Progenitor cell of endocrine pancreas (in vitro differentiated cells): ENCODE measurements around the gene CA12. TPM values are rescaled to one million over a fixed set of nuclear protein-coding genes. Genes with fewer than 3 reads are reported as not detected.

Experiments used
- DNase-seq: peaks from one replicate; pipeline ENCODE4 v3.0.0; 2021; ENCODE audit warnings: low spot score; ENCODE audit not compliant: unreplicated experiment
- H3K27ac Mint-ChIP-seq: 2 replicates; pipeline ENCODE4 v1.8.0; 2021; ENCODE audit warnings: mild to moderate bottlenecking, moderate library complexity, mixed read lengths
- H3K27me3 Mint-ChIP-seq: 2 replicates; pipeline ENCODE4 v1.8.0; 2021; ENCODE audit warnings: mixed read lengths
- H3K36me3 Mint-ChIP-seq: 2 replicates; pipeline ENCODE4 v1.8.0; 2022; ENCODE audit warnings: mixed read lengths; ENCODE audit not compliant: insufficient read depth
- H3K4me1 Mint-ChIP-seq: 2 replicates; pipeline ENCODE4 v1.8.0; 2021; ENCODE audit warnings: low read depth, mixed read lengths
- H3K4me3 Mint-ChIP-seq: 2 replicates; pipeline ENCODE4 v1.8.0; 2021; ENCODE audit warnings: low read depth, mild to moderate bottlenecking, moderate library complexity, mixed read lengths
- H3K9me3 Mint-ChIP-seq: 2 replicates; pipeline ENCODE4 v1.8.0; 2021; ENCODE audit warnings: low read depth, mixed read lengths
- CTCF ChIP-seq: fragments of 200-600 bp; sonication (generic); IDR thresholded peaks from one replicate; pipeline ENCODE4 v1.5.0; 2021; ENCODE audit warnings: antibody characterized with exemption, mild to moderate bottlenecking; ENCODE audit not compliant: unreplicated experiment
- total RNA-seq: library from RNA; stranded (reverse); gene quantifications from 2 replicates; pipeline ENCODE4 v1.2.1, GENCODE V29; 2021

The CA12 gene
- total RNA-seq, 1 donor from 2014 or later, result 0.38 TPM

GRCh38 chr15:63319065-63319464 lies 62.6 kb downstream of the CA12 start:
- no peak for TF ChIP-seq CTCF
- Mint-ChIP-seq H3K4me1 (no peaks in the 10 kb centered on the region), H3K36me3 (no peaks in the 10 kb centered on the region), H3K27ac (no peak overlapping the region), H3K27me3 (no peaks in the 10 kb centered on the region), H3K4me3 (no peak overlapping the region), H3K9me3 (peaks cover 3% of the 10 kb centered on the region)
- DNase-seq, result no peak

DNA sequence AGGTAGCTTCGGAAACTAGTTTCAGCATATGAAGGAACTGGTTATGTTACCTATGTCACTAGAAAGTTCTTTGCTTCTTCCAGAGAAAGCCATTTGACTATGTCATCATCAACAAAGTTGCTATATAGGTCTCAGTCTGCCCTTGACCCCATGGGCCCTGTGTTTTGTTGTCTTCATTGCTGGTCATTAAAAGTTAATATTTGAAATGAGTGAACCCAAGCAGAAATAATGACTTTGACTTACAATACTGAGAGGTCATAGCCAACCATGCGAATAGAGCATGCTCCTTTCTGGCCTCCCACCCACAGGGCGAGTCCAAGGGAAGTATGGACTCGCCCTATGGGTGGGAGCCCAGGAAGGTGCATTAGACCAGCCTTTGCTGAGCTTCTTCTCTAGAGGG lies 63.3 kb downstream of the CA12 start:
- Mint-ChIP-seq H3K36me3 (no peaks in the 10 kb centered on the region), H3K4me1 (no peaks in the 10 kb centered on the region), H3K27me3 (no peaks in the 10 kb centered on the region), H3K27ac (no peak overlapping the region), H3K4me3 (no peak overlapping the region), H3K9me3 (peaks cover 3% of the 10 kb centered on the region)
- no peak for TF ChIP-seq CTCF
- DNase-seq, result no peak

DNA sequence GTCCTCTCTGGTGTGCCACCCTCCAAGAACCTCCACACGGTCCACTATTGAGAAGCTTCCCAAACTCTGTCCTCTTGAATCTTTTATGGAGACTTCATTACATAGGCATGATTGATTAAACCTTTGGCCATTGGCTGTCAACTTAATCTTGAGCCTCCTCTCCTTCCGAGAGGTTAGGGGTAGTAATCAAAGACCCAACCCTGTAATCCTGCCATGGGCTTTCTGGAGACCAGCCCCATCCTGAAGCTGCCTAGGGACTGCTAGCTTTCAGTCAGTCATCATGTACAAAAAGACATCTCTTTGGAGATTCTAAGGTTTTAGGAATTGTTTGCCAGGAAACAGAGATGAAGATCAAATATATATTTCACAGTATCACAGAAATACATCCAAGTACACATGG lies 67.2 kb downstream of the CA12 start:
- no peak for DNase-seq
- H3K27ac Mint-ChIP-seq, result no peak overlapping the region
- no peaks in the 10 kb centered on the region for H3K4me1 Mint-ChIP-seq
- H3K27me3 Mint-ChIP-seq, result no peaks in the 10 kb centered on the region
- H3K9me3 Mint-ChIP-seq, result peaks cover 3% of the 10 kb centered on the region
- H3K4me3 Mint-ChIP-seq, result no peak overlapping the region
- no peaks in the 10 kb centered on the region for H3K36me3 Mint-ChIP-seq
- TF ChIP-seq CTCF, result no peak

- TF ChIP-seq CTCF, result no peak
- no peaks in the 10 kb centered on the region for H3K27me3 Mint-ChIP-seq
- no peaks in the 10 kb centered on the region for H3K4me1 Mint-ChIP-seq
- H3K4me3 Mint-ChIP-seq, result no peak overlapping the region
- peaks cover 3% of the 10 kb centered on the region for H3K9me3 Mint-ChIP-seq
- DNase-seq, result no peak
- no peak overlapping the region for H3K27ac Mint-ChIP-seq
- no peaks in the 10 kb centered on the region for H3K36me3 Mint-ChIP-seq
These were observed 67.8 kb downstream of the CA12 start for GRCh38 chr15:63313825-63314224.

DNA sequence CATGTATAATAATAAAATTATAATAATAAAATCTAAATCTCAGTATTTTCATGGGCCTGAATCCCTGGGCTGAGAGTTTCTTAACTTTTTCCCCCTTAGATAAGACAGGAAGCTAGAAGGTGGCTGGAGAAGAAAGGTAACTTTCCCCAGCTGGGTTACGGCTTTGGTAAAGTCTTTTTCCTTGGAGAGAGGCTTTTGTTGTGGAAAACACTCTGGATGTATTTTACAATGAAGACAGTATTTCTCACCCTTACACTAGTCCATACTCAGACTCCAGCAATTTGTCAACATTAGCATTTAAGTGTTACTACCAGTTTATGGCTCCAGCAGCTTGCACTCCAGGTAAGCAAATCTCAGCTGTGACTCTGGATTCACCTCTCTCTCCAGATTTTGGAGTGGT lies 69.4 kb downstream of the CA12 start:
- no peaks in the 10 kb centered on the region for H3K4me1 Mint-ChIP-seq
- no peaks in the 10 kb centered on the region for H3K27me3 Mint-ChIP-seq
- H3K9me3 Mint-ChIP-seq, result no peaks in the 10 kb centered on the region
- no peak for DNase-seq
- H3K27ac Mint-ChIP-seq, result no peak overlapping the region
- no peaks in the 10 kb centered on the region for H3K36me3 Mint-ChIP-seq
- H3K4me3 Mint-ChIP-seq, result no peak overlapping the region
- TF ChIP-seq CTCF, result no peak
